ENCODE results near the gene SLC16A2.
A peak's percentile ranks its signal among the peaks of the same experiment; 100 is the strongest.

SLC16A2 gene

GRCh38 chrX:74408304-74408703 is 13.0 kb upstream of the SLC16A2 start:
- Histone ChIP-seq H3K14ac (ENCODE audit: low read length in 2 of 2) (no peak overlapping the region), H2BK5ac (ENCODE audit: low read depth, low read length, poor library complexity, severe bottlenecking) (no peak overlapping the region), H3K4ac (ENCODE audit: low read depth in 1 of 2, low read length in 2 of 2) (no peak overlapping the region), H2AFZ (ENCODE audit: low read depth, low read length) (no peak overlapping the region), H3K9ac (ENCODE audit: low read length) (no peak overlapping the region), H2BK120ac (ENCODE audit: low read depth, low read length) (no peak overlapping the region), H2AK5ac (ENCODE audit: low read length, severe bottlenecking) (no peak overlapping the region), H3K4me1 (ENCODE audit: control insufficient read depth, insufficient read depth, low read depth, low read length) (no peaks in the 10 kb centered on the region), H3K18ac (ENCODE audit: low read depth in 1 of 2, low read length in 2 of 2) (no peak overlapping the region), H4K8ac (ENCODE audit: low read length) (no peak overlapping the region), H3K23ac (ENCODE audit: low read length in 2 of 2) (no peak overlapping the region), H2BK15ac (ENCODE audit: low read depth, poor library complexity, severe bottlenecking) (no peak overlapping the region), H3K27me3 (ENCODE audit: control insufficient read depth in 1 of 2, insufficient read depth in 1 of 2, low read length in 2 of 2) (peaks cover 0 to 20% of the 10 kb centered on the region in 2 experiments), H4K91ac (ENCODE audit: low read length) (no peak overlapping the region), H3K9me3 (ENCODE audit: control insufficient read depth, low read length) (no peaks in the 10 kb centered on the region), H3K4me2 (ENCODE audit: low read length, poor library complexity, severe bottlenecking) (no peak overlapping the region), H3K79me1 (replicated peaks; ENCODE audit: low read length, poor library complexity, severe bottlenecking) (no peaks in the 10 kb centered on the region), H2BK12ac (ENCODE audit: low read length in 2 of 2) (no peak overlapping the region), H3K4me3 (ENCODE audit: insufficient read depth in 1 of 2, low read depth in 1 of 2, low read length in 2 of 2) (no peak overlapping the region), H3K36me3 (ENCODE audit: control insufficient read depth in 1 of 2, insufficient read depth in 2 of 2, low read depth in 1 of 2, low read length in 2 of 2) (no peaks in the 10 kb centered on the region), H3K27ac (ENCODE audit: low read length, poor library complexity, severe bottlenecking) (no peak overlapping the region)
- no peak for DNase-seq
- no CpG with 5 or more reads among the region's 1 CpG for WGBS

GRCh38 chrX:74419864-74420195 is 1.5 kb upstream of the SLC16A2 start:
- peak overlapping the region; percentile 87 for H3K9ac ChIP-seq (ENCODE audit: low read length)
- no peak overlapping the region for H4K8ac ChIP-seq (ENCODE audit: low read length)
- no peak overlapping the region for H2BK15ac ChIP-seq (ENCODE audit: low read depth, poor library complexity, severe bottlenecking)
- H3K4me3 ChIP-seq (ENCODE audit: insufficient read depth in 1 of 2, low read depth in 1 of 2, low read length in 2 of 2), result peak overlapping the region; percentile 62 to 83
- H2AK5ac ChIP-seq (ENCODE audit: low read length, severe bottlenecking), result no peak overlapping the region
- peak overlapping the region in 1 of 2 experiments; percentile 26 for H3K4ac ChIP-seq (ENCODE audit: low read depth in 1 of 2, low read length in 2 of 2)
- H3K14ac ChIP-seq (ENCODE audit: low read length in 2 of 2), result peak overlapping the region in 1 of 2 experiments; percentile 26
- no peak overlapping the region for H3K23ac ChIP-seq (ENCODE audit: low read length in 2 of 2)
- H3K9me3 ChIP-seq (ENCODE audit: control insufficient read depth, low read length), result no peaks in the 10 kb centered on the region
- H3K27me3 ChIP-seq (ENCODE audit: control insufficient read depth in 1 of 2, insufficient read depth in 1 of 2, low read length in 2 of 2), result peaks cover 0 to 3% of the 10 kb centered on the region in 2 experiments
- H2BK12ac ChIP-seq (ENCODE audit: low read length in 2 of 2), result no peak overlapping the region
- H2BK120ac ChIP-seq (ENCODE audit: low read depth, low read length), result no peak overlapping the region
- WGBS, result 0% methylated on average over 13 of the region's 20 CpGs
- no peaks in the 10 kb centered on the region for H3K36me3 ChIP-seq (ENCODE audit: control insufficient read depth in 1 of 2, insufficient read depth in 2 of 2, low read depth in 1 of 2, low read length in 2 of 2)
- no peak for DNase-seq
- peaks cover 8% of the 10 kb centered on the region for H3K4me1 ChIP-seq (ENCODE audit: control insufficient read depth, insufficient read depth, low read depth, low read length)
- no peaks in the 10 kb centered on the region for H3K79me1 ChIP-seq (replicated peaks; ENCODE audit: low read length, poor library complexity, severe bottlenecking)
- peak overlapping the region; percentile 74 for H2AFZ ChIP-seq (ENCODE audit: low read depth, low read length)
- H3K18ac ChIP-seq (ENCODE audit: low read depth in 1 of 2, low read length in 2 of 2), result peak overlapping the region in 1 of 2 experiments; percentile 83
- peak overlapping the region; percentile 10 for H2BK5ac ChIP-seq (ENCODE audit: low read depth, low read length, poor library complexity, severe bottlenecking)
- H3K4me2 ChIP-seq (ENCODE audit: low read length, poor library complexity, severe bottlenecking), result peak overlapping the region; percentile 83
- H3K27ac ChIP-seq (ENCODE audit: low read length, poor library complexity, severe bottlenecking), result no peak overlapping the region
- H4K91ac ChIP-seq (ENCODE audit: low read length), result no peak overlapping the region

- H4K8ac ChIP-seq (ENCODE audit: low read length), result peak overlapping the region; percentile 38
- peak overlapping the region in 1 of 2 experiments; percentile 97 for H3K14ac ChIP-seq (ENCODE audit: low read length in 2 of 2)
- H3K4me3 ChIP-seq (ENCODE audit: insufficient read depth in 1 of 2, low read depth in 1 of 2, low read length in 2 of 2), result peak overlapping the region; percentile 62 to 83
- WGBS, result 0% methylated on average over 23 of the region's 54 CpGs
- peak overlapping the region in 1 of 2 experiments; percentile 77 for H2BK12ac ChIP-seq (ENCODE audit: low read length in 2 of 2)
- no peak overlapping the region for H2AK5ac ChIP-seq (ENCODE audit: low read length, severe bottlenecking)
- no peaks in the 10 kb centered on the region for H3K9me3 ChIP-seq (ENCODE audit: control insufficient read depth, low read length)
- H3K79me1 ChIP-seq (replicated peaks; ENCODE audit: low read length, poor library complexity, severe bottlenecking), result peaks cover 3% of the 10 kb centered on the region
- H3K36me3 ChIP-seq (ENCODE audit: control insufficient read depth in 1 of 2, insufficient read depth in 2 of 2, low read depth in 1 of 2, low read length in 2 of 2), result no peaks in the 10 kb centered on the region
- H2BK15ac ChIP-seq (ENCODE audit: low read depth, poor library complexity, severe bottlenecking), result peak overlapping the region; percentile 89
- H3K4me2 ChIP-seq (ENCODE audit: low read length, poor library complexity, severe bottlenecking), result peak overlapping the region; percentile 83
- peak overlapping the region; percentile 97 for H3K27ac ChIP-seq (ENCODE audit: low read length, poor library complexity, severe bottlenecking)
- H3K23ac ChIP-seq (ENCODE audit: low read length in 2 of 2), result peak overlapping the region in 1 of 2 experiments; percentile 89
- peak; percentile 57 for DNase-seq
- peak overlapping the region; percentile 67 to 75 for H3K4ac ChIP-seq (ENCODE audit: low read depth in 1 of 2, low read length in 2 of 2)
- H2BK5ac ChIP-seq (ENCODE audit: low read depth, low read length, poor library complexity, severe bottlenecking), result peak overlapping the region; percentile 81
- peak overlapping the region; percentile 87 for H3K9ac ChIP-seq (ENCODE audit: low read length)
- peaks cover 8% of the 10 kb centered on the region for H3K4me1 ChIP-seq (ENCODE audit: control insufficient read depth, insufficient read depth, low read depth, low read length)
- peak overlapping the region; percentile 97 for H2BK120ac ChIP-seq (ENCODE audit: low read depth, low read length)
- peaks cover 0 to 3% of the 10 kb centered on the region in 2 experiments for H3K27me3 ChIP-seq (ENCODE audit: control insufficient read depth in 1 of 2, insufficient read depth in 1 of 2, low read length in 2 of 2)
- peak overlapping the region; percentile 74 for H2AFZ ChIP-seq (ENCODE audit: low read depth, low read length)
- peak overlapping the region; percentile 83 to 92 for H3K18ac ChIP-seq (ENCODE audit: low read depth in 1 of 2, low read length in 2 of 2)
- H4K91ac ChIP-seq (ENCODE audit: low read length), result peak overlapping the region; percentile 70
Measured at GRCh38 chrX:74420196-74421035, 877 bp upstream of the SLC16A2 start.

- H4K8ac ChIP-seq (ENCODE audit: low read length), result no peak overlapping the region
- no peak overlapping the region for H3K23ac ChIP-seq (ENCODE audit: low read length in 2 of 2)
- no peak overlapping the region for H4K91ac ChIP-seq (ENCODE audit: low read length)
- peaks cover 8% of the 10 kb centered on the region for H3K4me1 ChIP-seq (ENCODE audit: control insufficient read depth, insufficient read depth, low read depth, low read length)
- H3K79me1 ChIP-seq (replicated peaks; ENCODE audit: low read length, poor library complexity, severe bottlenecking), result peaks cover 9% of the 10 kb centered on the region
- DNase-seq, result no peak
- no peaks in the 10 kb centered on the region for H3K36me3 ChIP-seq (ENCODE audit: control insufficient read depth in 1 of 2, insufficient read depth in 2 of 2, low read depth in 1 of 2, low read length in 2 of 2)
- peak overlapping the region; percentile 62 to 80 for H3K4me3 ChIP-seq (ENCODE audit: insufficient read depth in 1 of 2, low read depth in 1 of 2, low read length in 2 of 2)
- no peaks in the 10 kb centered on the region for H3K9me3 ChIP-seq (ENCODE audit: control insufficient read depth, low read length)
- WGBS, result 2% methylated on average over 15 of the region's 46 CpGs
- H2AK5ac ChIP-seq (ENCODE audit: low read length, severe bottlenecking), result no peak overlapping the region
- no peak overlapping the region for H2BK5ac ChIP-seq (ENCODE audit: low read depth, low read length, poor library complexity, severe bottlenecking)
- H3K27me3 ChIP-seq (ENCODE audit: control insufficient read depth in 1 of 2, insufficient read depth in 1 of 2, low read length in 2 of 2), result peaks cover 0 to 3% of the 10 kb centered on the region in 2 experiments
- no peak overlapping the region for H3K4ac ChIP-seq (ENCODE audit: low read depth in 1 of 2, low read length in 2 of 2)
- no peak overlapping the region for H2BK12ac ChIP-seq (ENCODE audit: low read length in 2 of 2)
- H3K4me2 ChIP-seq (ENCODE audit: low read length, poor library complexity, severe bottlenecking), result peak overlapping the region; percentile 92
- no peak overlapping the region for H2AFZ ChIP-seq (ENCODE audit: low read depth, low read length)
- H3K18ac ChIP-seq (ENCODE audit: low read depth in 1 of 2, low read length in 2 of 2), result peak overlapping the region in 1 of 2 experiments; percentile 62
- H3K9ac ChIP-seq (ENCODE audit: low read length), result peak overlapping the region; percentile 87
- H2BK120ac ChIP-seq (ENCODE audit: low read depth, low read length), result peak overlapping the region; percentile 5
- H3K27ac ChIP-seq (ENCODE audit: low read length, poor library complexity, severe bottlenecking), result peak overlapping the region; percentile 70
- no peak overlapping the region for H3K14ac ChIP-seq (ENCODE audit: low read length in 2 of 2)
- H2BK15ac ChIP-seq (ENCODE audit: low read depth, poor library complexity, severe bottlenecking), result no peak overlapping the region
Measured at GRCh38 chrX:74421740-74422352, 553 bp downstream of the SLC16A2 start.
